Measurements from ENCODE around the gene CTTN.

CTTN gene

DNA sequence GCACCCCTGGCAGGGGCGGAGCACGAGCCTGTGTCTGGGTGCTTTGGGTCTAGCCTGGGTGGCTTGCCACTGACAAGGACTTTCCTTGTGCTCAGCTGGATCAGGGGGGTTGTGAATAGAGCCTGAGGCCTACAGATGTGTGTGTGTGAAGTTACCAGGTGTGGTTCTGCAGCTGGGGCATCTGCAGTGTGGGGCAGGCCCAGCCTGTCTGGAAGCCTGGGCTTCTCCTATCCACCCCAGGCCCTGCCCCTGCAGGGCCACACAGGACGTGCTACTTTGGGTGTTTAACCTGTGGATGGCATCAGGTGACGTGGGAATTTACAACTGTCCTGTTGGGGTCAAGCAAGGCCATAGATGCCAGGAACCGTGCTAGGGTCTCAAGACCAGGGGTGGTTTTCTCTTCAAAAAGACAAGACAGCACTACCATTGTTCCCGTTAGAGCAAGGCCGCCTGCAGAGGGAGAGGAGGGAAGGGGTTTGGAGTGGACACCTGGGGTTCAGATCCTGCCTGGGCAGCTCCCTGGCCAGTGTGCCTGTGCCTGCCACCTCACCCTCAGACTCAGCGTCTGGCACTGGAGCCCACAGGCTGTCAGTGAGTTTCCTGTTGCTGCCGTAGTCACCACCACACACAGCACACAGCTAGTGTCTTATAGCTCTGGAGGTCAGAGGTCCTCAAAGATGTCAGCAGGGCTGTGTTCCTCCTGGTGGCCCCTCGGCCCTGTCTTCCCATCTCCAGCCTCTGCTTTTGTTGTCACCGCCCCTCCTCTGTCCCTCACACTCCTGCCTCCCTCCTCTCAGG is 31.6 kb downstream of the CTTN start:
- Histone ChIP-seq H3K9me3 (no peaks in the 10 kb centered on the region), H3K27me3 (no peaks in the 10 kb centered on the region), H3K4me3 (no peak overlapping the region), H3K36me3 (peaks cover 73 to 100% (median 96%) of the 10 kb centered on the region in 3 donors), H3K27ac (no peak overlapping the region), H3K4me1 (peaks cover 0 to 3% (median 0%) of the 10 kb centered on the region in 4 donors)
- DNase-seq: no peak
- TF ChIP-seq, protein P1, sequence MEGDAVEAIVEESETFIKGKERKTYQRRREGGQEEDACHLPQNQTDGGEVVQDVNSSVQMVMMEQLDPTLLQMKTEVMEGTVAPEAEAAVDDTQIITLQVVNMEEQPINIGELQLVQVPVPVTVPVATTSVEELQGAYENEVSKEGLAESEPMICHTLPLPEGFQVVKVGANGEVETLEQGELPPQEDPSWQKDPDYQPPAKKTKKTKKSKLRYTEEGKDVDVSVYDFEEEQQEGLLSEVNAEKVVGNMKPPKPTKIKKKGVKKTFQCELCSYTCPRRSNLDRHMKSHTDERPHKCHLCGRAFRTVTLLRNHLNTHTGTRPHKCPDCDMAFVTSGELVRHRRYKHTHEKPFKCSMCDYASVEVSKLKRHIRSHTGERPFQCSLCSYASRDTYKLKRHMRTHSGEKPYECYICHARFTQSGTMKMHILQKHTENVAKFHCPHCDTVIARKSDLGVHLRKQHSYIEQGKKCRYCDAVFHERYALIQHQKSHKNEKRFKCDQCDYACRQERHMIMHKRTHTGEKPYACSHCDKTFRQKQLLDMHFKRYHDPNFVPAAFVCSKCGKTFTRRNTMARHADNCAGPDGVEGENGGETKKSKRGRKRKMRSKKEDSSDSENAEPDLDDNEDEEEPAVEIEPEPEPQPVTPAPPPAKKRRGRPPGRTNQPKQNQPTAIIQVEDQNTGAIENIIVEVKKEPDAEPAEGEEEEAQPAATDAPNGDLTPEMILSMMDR (IDR thresholded peaks at IDR 0.05): no peak
- intact Hi-C loops (cut with DNase I; ENCODE audit: low total_unique reads): no loop called here

GRCh38 chr11:70430671-70431574 is 32.6 kb downstream of the CTTN start:
- DNase-seq: no peak

DNA sequence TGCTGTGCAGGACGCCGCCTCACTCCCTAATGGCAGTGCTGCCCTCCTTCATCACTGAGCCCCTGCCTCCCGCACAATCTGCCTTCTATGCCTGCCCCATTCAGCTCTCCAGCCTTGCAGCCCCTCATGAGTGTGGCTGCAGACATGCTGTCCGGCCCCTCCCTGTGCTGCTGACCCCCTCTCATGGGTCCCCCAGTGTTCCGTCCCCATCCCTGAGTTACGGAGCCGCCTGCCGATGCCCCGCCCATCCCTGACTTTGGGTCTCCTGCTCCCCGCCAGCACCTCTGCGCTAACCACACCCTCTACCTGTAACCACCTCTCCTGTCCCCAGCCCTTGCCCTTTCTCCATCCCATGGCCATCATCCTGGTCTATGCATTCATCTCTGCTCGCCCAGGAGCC is 33.3 kb downstream of the CTTN start:
- Histone ChIP-seq H3K27ac (no peak overlapping the region), H3K36me3 (peaks cover 80 to 100% (median 96%) of the 10 kb centered on the region in 3 donors), H3K27me3 (no peaks in the 10 kb centered on the region), H3K4me3 (no peak overlapping the region), H3K4me1 (peaks cover 0 to 7% (median 2%) of the 10 kb centered on the region in 4 donors), H3K9me3 (no peaks in the 10 kb centered on the region)
- no peak for DNase-seq
- intact Hi-C loops (cut with DNase I; ENCODE audit: low total_unique reads): no loop called here
- TF ChIP-seq, protein P1 (IDR thresholded peaks at IDR 0.05): no peak

More at GRCh38 chr11:70430671-70431574, 32.6 kb downstream of the CTTN start:
- Histone ChIP-seq H3K4me1 (peaks cover 0 to 3% (median 0%) of the 10 kb centered on the region in 4 donors), H3K4me3 (no peak overlapping the region), H3K27me3 (no peaks in the 10 kb centered on the region), H3K27ac (no peak overlapping the region), H3K36me3 (peaks cover 73 to 100% (median 96%) of the 10 kb centered on the region in 3 donors), H3K9me3 (no peaks in the 10 kb centered on the region)
- TF ChIP-seq, protein P1 (IDR thresholded peaks at IDR 0.05): no peak
- intact Hi-C loops (cut with DNase I; ENCODE audit: low total_unique reads): no loop called here

GRCh38 chr11:70432065-70432464 is 33.7 kb downstream of the CTTN start:
- intact Hi-C loops (cut with DNase I; ENCODE audit: low total_unique reads): no loop called here
- TF ChIP-seq, protein P1 (IDR thresholded peaks at IDR 0.05): no peak
- peaks cover 0 to 9% (median 2%) of the 10 kb centered on the region in 4 donors for H3K4me1 ChIP-seq
- H3K4me3 ChIP-seq: no peak overlapping the region
- no peaks in the 10 kb centered on the region for H3K9me3 ChIP-seq
- no peak overlapping the region for H3K27ac ChIP-seq
- no peak for DNase-seq
- H3K27me3 ChIP-seq: no peaks in the 10 kb centered on the region
- peaks cover 80 to 100% (median 96%) of the 10 kb centered on the region in 3 donors for H3K36me3 ChIP-seq

- Histone ChIP-seq H3K4me1 (peaks cover 0 to 9% (median 2%) of the 10 kb centered on the region in 4 donors), H3K27me3 (no peaks in the 10 kb centered on the region), H3K4me3 (no peak overlapping the region), H3K9me3 (no peaks in the 10 kb centered on the region), H3K27ac (no peak overlapping the region), H3K36me3 (peaks cover 80 to 100% (median 96%) of the 10 kb centered on the region in 3 donors)
- TF ChIP-seq, protein P1 (IDR thresholded peaks at IDR 0.05): no peak
- intact Hi-C loops (cut with DNase I; ENCODE audit: low total_unique reads): no loop called here
- DNase-seq: no peak
Observed at GRCh38 chr11:70432580-70432979, 34.3 kb downstream of the CTTN start.

Data from tibial artery (tissue), 4 donors.